ENCODE measurements around the gene RBFOX2.
A peak's percentile ranks its signal among the peaks of the same experiment; 100 is the strongest.

The RBFOX2 gene

GRCh38 chr22:35695202-35695601, 333.4 kb downstream of the RBFOX2 start:
- no peak for DNase-seq (ENCODE audit: low read depth)

- no peak for DNase-seq (ENCODE audit: low read depth)
Measured at GRCh38 chr22:35690001-35690400, 338.6 kb downstream of the RBFOX2 start.

- DNase-seq (ENCODE audit: low read depth), result peak; percentile 59
Measured at GRCh38 chr22:35688913-35689675, 339.5 kb downstream of the RBFOX2 start.
